ENCODE measurements around the gene ARSH. TPM values are rescaled to one million over a fixed set of nuclear protein-coding genes. Genes with fewer than 3 reads are reported as not detected.
A peak's percentile ranks its signal among the peaks of the same experiment; 100 is the strongest.
"Not testable (repeated sequence)": the region's sequence is repeated elsewhere in the genome, so short reads cannot be mapped to it uniquely, and the experiment has no call there.

Gene ARSH, protein sequence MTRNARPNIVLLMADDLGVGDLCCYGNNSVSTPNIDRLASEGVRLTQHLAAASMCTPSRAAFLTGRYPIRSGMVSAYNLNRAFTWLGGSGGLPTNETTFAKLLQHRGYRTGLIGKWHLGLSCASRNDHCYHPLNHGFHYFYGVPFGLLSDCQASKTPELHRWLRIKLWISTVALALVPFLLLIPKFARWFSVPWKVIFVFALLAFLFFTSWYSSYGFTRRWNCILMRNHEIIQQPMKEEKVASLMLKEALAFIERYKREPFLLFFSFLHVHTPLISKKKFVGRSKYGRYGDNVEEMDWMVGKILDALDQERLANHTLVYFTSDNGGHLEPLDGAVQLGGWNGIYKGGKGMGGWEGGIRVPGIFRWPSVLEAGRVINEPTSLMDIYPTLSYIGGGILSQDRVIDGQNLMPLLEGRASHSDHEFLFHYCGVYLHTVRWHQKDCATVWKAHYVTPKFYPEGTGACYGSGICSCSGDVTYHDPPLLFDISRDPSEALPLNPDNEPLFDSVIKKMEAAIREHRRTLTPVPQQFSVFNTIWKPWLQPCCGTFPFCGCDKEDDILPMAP
- not detected for polyA plus RNA-seq (2013, experiment 1 of 2; ENCODE audit: insufficient read length)
- polyA plus RNA-seq (2013, experiment 2 of 2; ENCODE audit: insufficient read length) = not detected

DNA sequence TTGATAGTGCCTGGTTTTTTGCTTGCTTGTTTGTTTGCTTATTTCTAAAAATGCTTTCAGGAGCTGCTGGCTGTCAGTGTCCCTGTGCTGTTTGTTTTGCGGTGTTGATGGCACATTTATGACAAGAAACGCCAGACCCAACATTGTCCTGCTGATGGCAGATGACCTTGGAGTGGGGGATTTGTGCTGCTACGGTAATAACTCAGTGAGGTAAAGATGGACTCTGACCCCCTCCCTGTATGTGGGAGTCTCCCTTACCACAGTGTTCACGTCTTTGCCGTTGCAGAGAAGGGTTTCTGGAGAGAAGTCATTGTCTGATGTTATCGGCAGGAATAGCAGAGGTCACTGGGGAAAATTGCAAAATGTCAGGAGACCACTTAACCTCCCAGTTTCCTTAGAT lies at the start of gene ARSH:
Gene ARSH (plus strand): TSS at position 52 of the 400 bp plus-strand sequence. CDS start 67 bp downstream, at position 119.
- DNase-seq = no peak

DNA sequence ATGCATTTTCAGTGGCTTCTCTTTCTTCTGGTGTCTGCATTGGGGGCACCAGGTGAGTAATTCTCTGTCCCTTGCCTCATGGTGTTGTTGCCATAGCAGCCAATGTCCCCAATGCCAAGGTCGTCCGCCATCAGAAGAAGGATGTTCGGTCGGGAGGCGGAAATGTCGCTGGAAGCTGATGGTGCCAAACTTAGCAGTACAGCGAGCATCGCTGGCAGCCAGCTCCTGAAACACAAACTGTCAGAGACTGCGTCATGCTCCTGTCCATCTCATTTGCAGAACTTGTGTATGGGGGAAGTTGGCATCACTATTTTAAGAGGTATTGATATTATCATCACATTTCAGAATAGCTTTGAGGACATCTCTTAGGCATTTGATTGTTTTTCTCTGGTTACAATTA lies 48.1 kb upstream of the ARSH start:
- DNase-seq = no peak

DNA sequence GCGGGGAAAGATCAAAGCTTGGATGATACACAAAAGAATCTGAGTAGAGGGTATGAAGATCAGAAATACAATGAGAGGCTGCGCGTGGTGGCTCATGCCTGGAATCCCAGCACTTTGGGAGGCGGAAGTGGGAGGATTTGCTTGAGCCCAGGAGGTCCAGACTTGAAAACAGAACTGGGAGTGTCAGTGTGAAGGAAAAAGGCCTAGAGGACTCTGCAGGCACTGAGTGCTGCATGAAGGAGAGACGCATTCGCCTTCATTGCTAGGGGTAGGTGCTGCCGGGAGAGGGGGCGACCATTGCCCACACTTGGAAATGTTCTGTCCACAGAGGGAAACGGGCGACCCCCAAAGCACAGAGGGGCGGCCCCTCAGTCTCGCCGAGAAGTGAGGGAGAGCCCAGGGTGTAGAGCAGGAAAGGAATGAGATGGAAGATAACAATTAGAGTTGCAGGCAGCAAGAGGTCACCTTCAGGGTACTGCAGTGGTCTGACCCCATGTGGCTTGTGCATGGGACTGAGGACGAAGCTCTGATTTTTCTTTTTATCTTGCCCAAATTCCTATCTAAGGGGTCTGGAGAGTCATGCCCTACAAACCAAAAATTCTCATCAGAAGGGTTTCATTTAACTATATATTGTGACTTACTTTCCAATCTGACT lies 45.4 kb upstream of the ARSH start:
- no peak for DNase-seq

DNA sequence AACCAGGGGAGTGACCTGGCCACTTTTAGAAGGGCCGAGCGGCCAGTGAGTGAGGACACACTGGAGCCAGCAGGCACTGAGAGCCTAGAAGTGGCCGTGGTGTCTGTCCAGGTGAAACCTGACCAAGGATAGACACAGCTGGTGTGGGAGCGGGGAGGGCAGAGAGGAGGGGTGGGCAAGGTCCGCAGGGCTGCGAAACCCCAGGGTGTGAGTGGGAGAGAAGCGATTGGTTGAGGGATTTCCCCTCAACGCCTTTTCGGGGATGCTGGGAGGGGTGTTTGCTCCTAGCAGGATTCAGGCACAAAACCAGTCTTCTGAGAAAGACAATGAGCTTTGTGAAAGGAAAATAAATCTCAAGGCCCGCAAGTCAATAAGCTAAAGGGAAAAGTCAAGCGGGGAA lies 44.0 kb upstream of the ARSH start:
- DNase-seq = no peak

DNA sequence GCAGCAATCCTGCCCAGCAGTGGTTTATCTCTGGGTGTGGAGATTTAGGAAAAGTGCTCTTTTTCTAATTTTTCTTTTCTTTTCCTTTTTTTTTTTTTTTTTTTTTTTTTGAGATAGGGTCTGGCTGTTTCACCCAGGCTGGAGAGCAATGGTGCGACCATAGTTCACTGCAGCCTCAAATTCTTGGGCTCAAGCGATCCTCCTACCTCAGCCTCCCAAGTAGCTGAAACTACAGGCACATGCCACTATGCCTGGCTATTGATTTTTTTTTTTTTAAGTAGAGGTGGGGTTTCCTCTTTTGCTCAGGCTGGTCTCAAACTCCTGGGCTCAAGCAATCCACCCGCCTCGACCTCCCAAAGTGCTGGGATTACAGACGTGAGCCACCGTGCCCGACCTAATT lies 42.9 kb upstream of the ARSH start:
- DNase-seq = not testable (repeated sequence)

DNA sequence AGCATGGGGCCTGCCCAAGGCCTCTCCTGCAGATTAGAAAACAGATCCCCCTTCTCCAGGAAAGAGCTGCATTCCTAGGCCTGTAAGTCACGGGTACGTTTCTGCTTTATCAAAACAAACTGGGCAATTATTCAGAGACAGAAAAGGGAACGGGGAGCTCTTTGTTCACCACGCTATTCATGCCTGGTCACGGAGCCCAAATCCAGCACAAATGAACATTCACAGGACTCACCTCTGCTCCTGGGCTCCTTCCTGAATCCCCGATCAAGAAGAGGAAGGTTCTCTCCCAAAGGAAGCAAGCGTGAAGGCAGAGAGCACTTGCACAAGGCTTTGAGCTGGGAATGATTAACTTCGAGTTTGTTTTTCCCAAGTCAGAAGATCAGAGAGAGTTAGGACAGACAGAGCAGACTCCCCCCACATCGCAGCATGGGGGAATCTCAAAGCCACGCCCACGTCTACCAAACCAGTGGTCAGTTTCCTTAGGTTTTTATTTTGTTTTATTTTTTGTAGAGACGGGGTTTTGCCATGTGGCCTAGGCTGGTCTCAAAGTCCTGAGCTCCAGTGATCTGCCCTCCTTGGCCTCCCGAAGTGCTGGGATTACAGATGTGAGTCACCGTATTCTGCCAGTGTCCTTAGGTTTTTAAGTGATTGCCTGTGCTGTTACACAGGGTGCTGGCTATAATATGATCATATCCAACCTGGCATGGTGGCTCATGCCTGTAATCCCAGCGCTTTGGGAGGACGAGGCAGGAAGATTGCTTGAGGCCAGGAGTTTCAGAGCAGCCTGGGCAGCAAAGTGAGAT lies 42.2 kb upstream of the ARSH start:
- DNase-seq = peak; percentile 60

DNA sequence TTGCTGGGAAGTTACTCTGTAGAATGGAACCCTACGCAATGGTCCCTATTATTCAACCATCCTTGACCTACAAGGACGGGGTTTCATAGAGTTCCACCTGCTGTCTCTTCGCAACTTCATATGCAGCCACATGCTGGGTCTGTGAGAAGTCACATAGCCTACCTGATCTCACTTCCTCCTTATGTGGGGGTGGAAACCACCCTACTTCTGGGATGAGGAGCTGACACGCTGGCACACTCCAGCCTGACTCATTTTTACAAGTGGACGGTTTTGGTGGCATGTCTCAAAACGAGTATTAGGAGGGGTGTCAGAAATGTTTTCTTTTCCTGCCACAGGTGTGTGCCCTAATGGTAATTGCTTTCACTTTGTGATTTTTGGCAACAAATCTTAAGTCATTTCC lies 40.4 kb upstream of the ARSH start:
- no peak for DNase-seq

DNA sequence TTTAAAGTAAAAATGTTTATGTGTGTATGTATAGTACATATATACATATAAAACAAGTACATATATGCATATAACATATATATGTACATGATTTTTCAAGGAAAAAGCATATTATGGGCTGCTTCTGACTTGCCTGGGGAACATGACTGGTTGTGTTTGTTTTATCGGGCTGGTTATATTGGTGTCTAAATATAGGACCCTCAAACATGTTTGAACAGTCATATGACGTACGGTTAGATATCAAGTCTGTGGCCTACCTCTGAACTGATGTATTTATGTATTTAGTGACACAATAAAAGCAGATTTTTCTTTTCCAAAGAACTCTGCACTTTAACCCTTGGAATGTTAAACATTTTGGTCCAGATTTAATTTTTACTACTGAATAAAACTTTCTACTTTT lies 39.3 kb upstream of the ARSH start:
- DNase-seq = no peak

DNA sequence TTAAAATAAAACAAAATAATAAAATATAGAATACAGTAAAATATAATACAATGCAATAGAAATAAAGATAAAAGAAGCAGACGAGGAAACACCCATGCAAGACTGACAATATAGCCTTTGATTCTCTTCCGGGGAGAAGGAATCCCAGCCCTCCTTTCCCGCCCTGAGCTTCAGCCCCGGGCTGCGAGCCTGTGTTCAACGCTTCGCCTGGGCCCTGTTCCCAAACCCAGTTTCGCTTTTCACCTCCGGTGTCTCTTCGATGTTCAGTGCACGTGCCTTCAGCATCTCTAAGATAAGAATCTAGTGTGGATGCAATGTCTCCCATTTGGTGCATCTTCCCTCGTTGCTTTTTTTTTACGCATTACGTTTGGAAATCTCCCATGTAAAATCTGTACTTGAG lies 38.8 kb upstream of the ARSH start:
- DNase-seq = no peak

DNA sequence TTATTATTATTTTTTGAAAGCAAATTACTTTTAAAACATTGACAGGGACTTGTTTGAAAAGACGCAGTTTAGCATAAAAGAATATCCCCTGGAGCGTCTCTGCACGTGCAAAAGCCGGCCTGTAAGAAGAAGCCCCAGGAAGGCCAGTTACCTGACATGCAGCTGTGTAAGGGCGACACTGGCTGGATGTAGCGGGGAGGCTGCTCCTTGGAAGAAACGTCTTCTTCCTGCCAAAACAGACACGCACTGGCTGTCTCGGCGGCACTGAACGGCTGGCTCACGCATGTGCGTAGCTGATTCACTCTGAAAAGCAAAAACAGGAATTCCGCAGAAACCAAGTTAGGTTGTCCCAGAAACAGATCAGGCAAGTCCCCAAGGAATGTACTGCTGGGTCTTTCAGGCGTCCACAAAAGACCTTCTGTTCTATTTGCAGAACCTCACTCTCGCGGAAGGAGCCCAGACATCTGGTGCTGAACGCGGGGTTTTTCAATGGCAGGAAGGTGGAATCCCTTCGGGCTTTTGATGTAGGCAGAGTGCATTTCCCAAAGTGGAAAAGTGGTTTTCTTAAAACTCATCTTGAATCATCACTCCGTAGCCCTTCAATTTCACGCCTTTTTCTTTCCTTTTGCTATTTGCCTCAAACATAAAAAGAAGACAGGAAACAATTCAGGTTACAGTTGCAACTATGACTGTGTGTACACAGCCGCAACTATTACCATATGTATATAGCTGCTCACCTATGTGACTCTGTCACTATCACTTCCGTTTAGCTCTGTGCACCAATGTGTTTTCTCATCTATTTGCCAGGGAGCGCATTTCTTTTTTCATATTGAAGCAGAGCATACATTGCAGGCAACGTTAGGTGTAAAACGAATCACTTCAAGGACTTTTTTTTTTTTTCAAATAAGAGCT lies 38.1 kb upstream of the ARSH start:
- peak; percentile 53 for DNase-seq

DNA sequence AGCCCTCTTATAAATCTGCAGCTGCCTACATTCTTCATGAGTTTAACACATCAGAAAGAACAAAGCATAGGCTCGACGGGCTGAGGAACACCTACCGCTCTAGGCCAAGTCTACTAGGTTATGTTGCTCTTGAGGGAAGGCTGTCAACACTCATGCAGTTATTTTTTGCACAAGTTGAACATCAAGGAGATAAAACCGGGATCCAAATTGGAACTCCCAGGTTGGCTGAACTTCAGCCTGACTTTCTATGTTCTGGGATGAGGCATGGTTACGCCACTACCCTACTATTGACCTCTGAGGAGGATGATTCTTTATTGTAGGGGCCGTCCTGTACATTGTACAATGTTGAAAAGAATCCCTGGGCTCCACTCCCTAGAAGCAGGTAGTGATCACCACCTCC lies 37.3 kb upstream of the ARSH start:
- no peak for DNase-seq

DNA sequence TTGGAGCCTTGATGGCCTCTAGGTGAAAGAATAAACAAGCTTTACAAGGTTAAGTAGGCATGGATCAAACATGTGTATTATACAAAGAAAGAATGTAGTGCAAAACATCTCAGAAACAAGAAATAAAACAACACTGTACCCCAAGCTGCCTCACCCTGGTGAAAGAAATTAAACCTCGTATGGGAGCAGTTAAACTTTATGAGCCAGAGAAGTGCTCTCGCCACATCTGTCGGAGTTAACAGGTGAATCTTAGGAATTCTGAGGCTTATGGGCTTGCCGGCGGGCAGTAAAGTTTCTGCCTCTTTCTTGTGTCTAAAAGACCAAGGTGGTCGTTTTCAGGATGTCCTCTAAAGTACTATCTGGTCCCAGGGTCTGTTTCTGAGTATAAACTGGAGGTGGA lies 34.0 kb upstream of the ARSH start:
- no peak for DNase-seq

DNA sequence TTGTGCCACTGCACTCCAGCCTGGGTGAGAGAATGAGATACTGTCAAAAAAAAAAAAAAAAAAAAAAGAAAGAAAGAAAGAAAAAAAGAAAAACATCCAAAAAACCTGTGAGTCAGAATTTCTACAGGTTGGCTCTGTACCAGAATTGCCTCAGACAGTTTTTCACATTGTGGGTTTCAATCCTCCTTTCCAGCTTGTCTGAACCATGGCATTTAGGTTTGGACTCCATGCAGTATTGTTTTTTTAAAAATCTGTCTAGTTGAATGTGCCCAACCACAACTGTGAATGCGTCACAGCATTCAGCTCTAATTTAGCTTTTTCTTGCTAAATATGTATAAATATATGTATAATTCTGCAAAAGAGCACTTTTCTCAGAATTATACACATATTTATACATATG lies 31.4 kb upstream of the ARSH start:
- DNase-seq = peak; percentile 23

DNA sequence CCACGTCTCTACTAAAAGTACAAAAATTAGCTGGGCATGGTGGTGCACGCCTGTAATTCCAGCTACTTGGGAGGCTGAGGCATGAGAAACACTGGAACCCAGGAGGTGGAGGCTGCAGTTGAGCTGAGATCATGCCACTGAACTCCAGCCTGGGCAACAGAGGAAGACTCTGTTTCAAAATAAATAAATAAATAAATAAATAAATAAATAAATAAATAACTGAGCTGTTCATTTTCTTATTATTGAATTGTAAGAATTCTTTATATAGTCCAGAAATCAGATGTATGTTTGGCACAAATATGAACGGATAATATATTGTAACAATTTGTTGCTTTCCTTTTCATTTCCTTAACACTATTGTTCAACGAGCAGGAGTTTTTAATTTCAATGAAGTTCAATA lies 27.7 kb upstream of the ARSH start:
- not testable (repeated sequence) for DNase-seq

DNA sequence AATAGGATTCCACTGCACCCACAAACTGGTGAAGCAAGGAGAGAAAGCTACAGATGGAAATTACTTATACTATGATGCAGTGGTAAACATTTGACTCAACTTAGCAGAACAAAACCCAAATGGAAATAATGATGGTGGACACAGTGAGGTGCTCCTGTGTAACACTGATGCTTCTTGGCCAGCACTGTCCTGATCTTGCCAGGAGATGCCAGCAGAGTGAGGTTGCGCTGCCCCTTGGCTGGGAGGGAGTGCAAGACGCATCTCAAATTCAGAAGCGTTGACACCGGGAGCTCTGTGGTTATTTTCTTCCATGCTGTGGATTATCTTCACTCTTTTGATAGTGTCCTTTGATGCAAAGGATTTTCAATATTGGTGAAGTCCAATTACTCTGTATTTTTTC lies 22.0 kb upstream of the ARSH start:
- DNase-seq = no peak

DNA sequence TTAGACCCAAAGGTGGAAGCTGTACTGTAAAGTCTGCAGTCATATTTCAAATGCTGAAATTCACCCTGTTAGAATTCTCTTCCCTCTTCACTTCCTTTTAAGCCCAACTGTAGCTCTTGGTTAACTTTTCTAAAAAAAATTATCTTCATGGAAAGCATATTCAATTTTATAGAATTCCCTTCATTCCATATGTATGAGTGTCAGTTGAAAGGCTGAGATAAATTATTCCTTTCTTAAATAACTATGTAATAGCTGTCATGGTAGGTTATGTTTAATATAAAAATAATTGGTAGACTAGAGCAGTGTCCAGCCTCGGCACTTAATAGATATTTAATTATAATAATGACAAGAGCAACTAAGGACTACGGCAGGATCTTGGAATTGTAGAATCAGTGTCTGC lies 16.8 kb upstream of the ARSH start:
- DNase-seq = peak; percentile 14

DNA sequence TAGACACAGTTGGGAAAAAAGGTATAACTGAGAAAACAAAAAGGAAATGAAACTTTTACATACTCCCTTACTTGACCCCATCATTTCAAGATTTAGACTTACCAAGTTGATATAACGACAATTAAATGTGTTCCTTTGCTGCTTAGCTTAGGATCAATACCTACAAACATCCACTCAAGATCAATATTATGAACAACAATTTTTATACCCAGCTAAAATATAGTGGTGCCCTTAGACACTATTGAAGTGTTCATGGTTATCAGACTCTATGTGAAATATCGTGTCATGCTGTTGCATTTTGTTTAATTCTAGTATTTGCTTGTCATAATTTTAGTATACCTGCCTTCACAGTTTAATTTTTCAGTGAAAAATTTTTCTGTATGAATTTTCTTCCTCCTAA lies 4.2 kb downstream of the ARSH start:
- DNase-seq = no peak

DNA sequence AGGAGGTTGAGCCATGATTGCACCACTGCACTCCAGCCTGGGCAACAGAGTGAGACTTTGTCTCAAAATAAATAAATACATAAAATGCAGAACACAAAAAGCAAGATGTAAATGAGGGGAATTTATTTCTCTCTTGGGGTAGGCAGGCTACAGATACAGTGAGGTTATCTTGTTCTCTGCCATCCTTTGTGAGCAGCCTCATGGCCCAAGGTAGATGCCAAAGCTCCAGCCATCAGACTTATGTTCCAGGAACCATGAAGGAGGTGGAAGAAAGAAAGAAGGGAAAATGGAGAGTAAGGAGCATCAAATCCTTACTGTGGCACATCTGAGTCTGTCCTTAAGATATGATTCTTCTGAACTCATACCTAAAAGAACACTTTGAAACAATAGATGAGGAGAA lies 11.1 kb downstream of the ARSH start:
- DNase-seq = no peak

DNA sequence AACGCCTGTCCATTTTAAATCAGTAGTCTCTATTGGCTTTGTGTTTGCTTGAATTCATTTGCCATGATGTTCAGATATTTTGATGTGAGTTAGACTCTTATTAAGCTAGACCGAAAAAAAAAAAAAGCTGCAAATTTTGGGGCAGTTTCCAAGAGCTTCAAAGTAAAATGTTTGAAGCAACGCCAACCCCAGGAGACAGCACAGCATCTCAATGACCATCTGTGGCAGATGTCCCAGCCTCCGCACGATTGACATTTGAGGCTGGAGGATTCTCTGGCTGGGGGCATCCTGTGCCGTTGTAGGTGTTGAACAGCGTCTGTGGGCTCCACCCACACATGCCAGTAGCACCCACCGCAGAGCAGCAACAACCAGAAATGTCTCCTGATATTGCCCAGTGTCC lies 17.8 kb downstream of the ARSH start:
- no peak for DNase-seq

DNA sequence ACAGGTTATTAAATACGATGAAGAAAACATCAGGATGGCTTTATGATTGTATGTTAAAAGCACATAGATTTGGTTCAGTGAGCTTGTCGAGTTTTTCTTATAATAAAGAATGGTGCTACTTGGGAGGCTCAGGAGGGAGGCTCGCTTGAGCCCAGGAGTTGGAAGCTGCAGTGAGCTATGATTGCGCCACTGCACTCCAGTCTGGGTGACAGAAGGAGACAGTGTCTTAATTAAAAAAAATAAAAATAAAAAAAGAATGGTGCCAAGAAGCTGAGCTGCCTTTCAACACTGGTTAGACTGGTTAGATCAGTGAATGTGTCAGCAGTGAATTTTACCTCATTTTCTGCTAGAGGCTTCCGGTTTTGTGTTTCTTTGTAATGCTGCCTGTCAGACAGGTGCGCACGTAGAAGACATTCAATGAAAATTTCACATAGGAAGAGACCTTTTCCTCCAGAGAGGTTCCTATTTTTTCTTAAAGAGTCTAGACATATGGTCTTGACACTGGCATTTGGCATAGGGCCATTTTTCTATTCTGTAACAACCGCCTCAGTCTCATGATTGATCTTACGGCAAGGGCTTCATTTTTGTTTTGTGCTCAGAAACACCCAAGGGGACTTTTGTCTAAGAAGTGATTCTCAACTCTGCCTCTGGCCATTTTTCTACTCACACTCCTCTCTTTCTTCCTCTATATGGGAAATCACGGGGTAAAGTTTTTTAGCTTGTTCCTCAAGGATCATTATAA lies 19.9 kb downstream of the ARSH start:
- no peak for DNase-seq

DNA sequence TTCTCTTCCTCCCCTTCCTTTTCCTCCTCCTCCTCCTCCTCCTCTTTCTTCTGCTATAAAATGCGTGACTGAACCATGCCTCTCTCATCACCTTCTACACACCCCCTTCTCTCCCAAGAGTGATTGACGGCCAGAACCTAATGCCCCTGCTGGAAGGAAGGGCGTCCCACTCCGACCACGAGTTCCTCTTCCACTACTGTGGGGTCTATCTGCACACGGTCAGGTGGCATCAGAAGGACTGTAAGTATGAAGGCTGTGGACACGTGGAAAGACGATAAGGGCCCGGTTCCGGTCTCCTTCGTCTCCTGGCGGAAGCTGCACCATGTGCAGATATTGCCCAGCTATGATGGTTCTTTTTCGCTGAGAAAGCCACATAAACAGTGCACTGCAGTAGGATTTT lies 22.8 kb downstream of the ARSH start:
- DNase-seq = no peak

Data from fibroblast of skin of scalp (primary cell).